HG03575 (cell line): ENCODE data around the gene TUBB3.
"Not testable (repeated sequence)": the region's sequence is repeated elsewhere in the genome, so short reads cannot be mapped to it uniquely, and the experiment has no call there.

ENCODE experiments used
- ATAC-seq: cut with Tn5 transposase; IDR thresholded peaks from one replicate; pipeline ENCODE4 v1.9.1; 2021; ENCODE audit not compliant: unreplicated experiment, insufficient number of reproducible peaks, low FRiP score; ENCODE audit errors: extremely low read depth

The TUBB3 gene

DNA sequence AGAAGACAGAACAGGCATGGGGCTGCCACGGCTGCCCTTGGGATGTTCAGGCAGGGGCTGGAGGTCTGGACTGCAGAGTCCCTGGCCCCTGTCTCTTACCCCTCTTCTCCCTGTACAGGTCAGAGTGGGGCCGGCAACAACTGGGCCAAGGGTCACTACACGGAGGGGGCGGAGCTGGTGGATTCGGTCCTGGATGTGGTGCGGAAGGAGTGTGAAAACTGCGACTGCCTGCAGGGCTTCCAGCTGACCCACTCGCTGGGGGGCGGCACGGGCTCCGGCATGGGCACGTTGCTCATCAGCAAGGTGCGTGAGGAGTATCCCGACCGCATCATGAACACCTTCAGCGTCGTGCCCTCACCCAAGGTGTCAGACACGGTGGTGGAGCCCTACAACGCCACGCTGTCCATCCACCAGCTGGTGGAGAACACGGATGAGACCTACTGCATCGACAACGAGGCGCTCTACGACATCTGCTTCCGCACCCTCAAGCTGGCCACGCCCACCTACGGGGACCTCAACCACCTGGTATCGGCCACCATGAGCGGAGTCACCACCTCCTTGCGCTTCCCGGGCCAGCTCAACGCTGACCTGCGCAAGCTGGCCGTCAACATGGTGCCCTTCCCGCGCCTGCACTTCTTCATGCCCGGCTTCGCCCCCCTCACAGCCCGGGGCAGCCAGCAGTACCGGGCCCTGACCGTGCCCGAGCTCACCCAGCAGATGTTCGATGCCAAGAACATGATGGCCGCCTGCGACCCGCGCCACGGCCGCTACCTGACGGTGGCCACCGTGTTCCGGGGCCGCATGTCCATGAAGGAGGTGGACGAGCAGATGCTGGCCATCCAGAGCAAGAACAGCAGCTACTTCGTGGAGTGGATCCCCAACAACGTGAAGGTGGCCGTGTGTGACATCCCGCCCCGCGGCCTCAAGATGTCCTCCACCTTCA is 11.7 kb downstream of the TUBB3 start:
- no peak for ATAC-seq

DNA sequence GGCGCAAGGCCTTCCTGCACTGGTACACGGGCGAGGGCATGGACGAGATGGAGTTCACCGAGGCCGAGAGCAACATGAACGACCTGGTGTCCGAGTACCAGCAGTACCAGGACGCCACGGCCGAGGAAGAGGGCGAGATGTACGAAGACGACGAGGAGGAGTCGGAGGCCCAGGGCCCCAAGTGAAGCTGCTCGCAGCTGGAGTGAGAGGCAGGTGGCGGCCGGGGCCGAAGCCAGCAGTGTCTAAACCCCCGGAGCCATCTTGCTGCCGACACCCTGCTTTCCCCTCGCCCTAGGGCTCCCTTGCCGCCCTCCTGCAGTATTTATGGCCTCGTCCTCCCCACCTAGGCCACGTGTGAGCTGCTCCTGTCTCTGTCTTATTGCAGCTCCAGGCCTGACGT is 12.5 kb downstream of the TUBB3 start:
- not testable (repeated sequence) for ATAC-seq

DNA sequence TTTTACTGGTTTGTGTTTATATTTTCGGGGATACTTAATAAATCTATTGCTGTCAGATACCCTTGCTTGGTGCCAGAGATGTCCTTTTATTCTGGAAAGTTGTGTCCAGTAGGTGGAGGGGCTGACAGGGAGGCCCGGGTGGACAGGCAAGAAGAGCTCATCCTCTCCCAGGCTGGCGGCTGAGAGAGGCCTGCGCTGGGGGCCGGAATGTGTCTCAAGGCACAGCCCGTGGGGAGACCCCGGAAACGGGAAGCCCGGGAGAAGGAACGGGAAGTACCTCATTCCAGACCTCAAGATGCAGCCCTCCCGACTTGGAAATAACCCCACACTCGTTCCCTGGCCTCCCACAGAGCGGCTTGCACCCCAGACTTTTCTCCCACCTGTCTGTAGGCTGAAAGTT is 12.9 kb downstream of the TUBB3 start:
- no peak for ATAC-seq

DNA sequence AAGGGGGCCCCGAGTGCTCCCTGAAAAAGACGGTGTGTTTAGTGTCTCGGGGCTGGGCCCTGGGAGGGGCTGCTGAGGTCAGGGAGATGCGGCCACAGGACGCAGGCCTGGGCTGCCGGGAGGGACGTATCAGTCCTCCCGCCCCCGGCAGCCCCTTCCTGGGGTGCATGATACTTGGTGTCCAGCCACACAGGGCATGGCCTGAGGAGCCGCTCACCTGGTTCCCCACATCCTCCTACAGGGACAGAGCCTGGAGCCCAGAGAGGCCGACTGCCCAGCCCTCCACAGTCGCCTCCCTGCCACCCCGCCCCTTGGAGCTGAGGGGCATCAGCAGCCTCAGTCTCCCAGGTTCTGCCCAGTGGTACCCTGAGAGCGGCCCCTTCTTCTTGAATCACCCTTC is 13.4 kb downstream of the TUBB3 start:
- ATAC-seq: no peak

DNA sequence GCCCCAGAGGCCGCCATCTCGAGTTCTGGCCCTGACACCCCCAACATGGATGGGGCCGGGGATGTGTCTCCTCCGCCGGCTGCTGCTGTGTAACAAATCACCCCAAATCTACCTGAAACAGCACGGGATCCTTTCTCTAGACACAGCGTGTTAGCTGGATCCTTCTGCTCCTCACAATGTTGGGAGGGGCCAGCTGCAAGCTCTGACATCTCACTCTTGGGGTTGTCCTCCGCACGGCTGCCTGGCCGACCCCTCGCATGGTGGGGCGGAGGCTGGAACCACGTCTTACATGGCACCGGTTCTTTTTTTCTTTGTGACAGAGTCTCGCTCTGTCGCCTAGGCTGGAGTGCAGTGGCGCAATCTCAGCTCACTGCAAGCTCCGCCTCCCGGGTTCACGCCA is 13.8 kb downstream of the TUBB3 start:
- ATAC-seq: no peak

DNA sequence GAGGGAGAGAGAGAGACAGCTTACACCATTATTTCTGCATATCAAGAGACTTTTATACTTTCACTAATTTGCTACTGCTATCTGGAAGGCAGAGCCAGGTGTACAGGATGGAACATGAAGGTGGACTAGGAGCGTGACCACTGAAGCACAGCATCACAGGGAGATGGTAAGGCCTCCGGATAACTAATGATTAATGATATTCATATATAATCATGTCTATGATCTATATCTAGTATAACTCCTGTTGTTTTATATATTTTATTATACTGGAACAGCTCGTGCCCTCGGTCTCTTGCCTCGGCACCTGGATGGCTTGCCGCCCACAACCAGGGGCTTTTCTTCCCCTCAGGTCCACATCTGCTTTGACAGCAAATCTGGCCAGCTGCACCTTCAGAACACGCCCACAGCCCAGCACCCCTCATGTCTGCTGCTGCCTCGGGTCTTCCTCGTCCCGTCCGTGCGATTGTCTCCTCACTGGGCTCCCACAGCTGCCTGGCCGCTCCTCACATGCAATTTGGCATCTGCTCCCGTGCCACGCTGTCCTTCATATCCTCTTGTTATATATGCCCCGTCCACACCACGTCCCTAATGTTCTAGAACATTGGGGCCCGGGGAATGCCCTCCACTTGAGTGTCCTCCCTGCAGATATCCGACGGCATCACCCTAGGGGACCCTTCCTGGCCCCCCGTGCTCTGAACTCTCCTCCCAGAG is 15.2 kb downstream of the TUBB3 start:
- no peak for ATAC-seq

DNA sequence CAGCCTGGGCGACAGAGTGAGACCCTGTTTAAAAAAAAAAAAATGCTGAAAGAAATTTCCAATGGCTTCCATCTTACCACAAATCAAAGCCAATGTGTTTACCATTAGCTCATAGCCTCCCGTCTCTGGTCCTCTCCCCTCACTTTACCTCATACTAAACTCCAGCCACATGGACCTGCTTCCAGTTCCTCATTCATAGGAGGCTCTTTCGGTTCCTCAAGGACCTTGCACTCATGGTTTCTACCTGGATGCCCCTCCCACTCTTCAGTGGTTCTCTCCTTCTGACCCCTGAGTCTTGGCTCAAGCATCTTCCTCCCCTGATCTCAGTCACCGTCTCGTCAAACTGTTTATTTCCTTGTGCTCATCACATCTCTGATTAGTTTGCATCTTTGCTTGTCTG is 21.6 kb downstream of the TUBB3 start:
- ATAC-seq: no peak

DNA sequence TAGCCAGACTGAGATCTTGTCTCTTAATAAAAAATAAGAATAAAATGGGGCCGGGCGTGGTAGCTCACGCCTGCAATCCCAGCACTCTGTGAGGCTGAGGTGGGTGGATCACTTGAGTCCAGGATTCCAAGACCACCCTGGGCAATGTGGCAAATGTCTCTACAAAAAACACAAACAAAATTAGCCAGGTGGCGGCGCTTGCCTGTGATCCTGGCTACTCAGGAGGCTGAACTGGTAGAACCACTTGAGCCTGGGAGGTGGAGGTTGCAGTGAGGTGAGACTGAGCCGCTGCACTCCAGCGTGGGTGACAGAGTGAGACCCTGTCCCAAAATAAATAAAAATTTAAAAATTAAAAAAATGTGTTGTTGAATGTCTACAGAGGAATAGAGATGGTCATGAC is 22.5 kb downstream of the TUBB3 start:
- no peak for ATAC-seq

DNA sequence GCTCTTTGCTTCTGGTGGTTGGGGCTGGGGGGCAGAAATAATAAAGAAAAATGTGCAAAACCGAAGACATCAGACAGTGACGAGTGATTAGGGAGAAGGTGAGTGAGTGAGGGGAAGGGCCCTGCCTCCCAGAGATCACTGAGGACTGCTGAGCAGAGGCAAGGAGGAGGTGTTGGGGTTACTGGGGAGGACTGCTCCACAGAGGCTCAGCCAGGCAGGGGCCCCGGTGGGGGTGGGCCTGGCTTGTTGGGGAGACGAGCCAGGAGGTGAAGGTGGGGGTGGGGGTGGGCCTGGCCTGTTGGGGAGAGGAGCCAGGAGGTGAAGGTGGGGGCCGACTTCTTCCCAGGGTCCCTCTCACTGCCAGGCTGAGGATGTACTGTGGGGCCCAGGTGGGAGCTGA is 23.4 kb downstream of the TUBB3 start:
- ATAC-seq: no peak

DNA sequence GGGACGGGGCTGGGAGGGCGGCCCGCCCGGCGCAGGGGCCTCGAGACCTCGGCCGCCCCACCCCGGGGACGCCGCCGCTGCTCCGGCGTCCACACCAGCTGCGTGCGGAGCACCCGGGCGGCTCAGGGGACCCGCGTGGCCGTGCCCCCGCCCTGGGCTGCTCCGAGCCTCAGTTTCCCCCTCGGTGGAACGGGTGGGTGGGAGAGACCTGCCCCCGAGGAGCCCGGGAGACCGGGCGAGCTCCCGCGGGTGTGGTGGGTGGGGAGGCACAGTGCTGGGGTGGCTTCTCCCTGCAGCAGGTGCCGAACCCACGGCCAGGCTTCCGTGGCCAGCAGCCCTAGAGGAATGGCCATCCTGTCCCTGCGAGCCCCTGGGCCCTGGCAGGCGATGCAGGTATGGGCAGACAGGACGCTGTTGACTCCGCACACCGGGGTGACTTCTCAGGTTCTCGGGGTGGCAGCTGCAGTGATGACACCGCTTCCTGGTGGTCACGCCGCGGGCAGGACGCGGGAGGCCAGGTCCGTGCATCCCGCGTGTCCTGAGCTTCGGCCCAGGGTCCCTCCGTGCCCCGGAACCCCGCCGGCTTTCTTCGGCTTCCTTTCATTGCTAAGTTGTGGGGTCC is 26.1 kb downstream of the TUBB3 start:
- no peak for ATAC-seq

DNA sequence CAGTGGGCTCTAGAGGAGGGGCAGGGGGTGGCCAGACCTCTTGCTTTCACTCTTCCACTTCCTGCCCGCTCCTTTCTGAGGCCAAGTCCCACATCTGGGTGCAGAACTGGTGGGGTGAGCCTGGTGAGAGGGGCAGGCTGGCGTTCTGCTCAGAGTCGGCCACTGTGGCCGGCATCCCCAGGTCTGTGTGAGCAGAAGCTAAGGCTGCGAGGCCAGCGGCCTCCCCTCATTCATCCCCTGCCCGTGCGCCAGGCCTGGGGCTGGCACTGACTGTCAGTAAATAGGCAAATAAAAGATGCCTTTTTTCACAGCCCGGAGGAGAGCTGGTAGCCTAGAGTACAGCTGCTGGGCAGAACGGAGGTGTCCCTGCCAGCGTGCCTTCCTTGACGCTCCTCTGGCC is 26.6 kb downstream of the TUBB3 start:
- no peak for ATAC-seq

DNA sequence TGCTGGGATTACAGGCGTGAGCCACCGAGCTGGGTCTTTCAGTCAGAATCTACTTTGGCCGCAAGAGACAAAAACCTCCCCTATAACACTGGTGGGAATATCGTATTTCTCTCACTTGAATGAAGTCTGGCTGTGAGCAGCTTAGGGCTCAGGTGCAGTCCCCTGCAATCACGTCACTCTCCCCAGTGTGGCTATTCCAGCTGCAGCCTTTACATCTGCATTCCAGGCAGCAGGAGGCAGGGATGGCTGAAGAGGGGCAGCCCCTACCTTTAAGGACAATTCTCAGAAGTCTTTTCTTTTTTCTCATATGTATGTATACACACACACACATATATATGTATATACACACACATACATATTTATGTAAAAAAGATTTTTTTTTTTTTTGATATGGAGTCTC is 28.4 kb downstream of the TUBB3 start:
- no peak for ATAC-seq

DNA sequence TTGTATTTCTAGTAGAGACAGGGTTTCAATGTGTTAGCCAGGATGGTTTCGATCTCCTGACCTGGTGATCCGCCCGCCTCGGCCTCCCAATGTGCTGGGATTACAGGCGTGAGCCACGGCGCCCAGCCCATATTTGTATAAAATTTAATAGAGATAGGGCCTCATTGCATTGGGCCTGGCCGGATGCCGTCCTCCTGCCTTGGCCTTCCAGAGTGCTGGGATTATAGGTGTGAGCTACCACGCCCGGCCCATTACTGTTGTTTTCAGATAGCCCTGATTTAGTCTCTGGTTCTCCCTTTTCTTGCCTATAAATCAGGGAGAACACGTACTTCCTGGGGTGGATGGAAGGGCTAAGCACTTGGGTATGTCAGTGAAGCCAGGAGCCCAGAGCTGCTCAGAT is 28.9 kb downstream of the TUBB3 start:
- ATAC-seq: no peak

DNA sequence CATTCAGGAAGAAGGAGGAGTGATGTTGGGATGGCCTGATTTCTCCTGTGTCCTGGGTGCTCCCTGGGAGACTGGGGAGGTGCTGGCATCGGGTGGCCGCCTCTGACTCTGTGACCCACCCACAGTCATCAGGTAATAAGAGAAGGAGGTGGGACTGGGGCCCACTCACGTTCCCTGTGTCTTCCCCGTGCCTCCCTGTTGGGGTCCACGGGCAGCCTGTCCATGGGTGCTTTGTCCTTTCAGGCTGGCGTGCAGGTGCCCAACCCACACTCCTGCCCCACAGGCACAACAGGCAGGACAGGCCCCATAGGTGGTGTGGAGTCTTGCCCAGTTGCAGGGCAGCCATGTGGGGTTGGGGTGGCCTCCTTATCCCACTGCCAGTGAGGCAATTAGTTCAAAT is 29.4 kb downstream of the TUBB3 start:
- ATAC-seq: no peak

DNA sequence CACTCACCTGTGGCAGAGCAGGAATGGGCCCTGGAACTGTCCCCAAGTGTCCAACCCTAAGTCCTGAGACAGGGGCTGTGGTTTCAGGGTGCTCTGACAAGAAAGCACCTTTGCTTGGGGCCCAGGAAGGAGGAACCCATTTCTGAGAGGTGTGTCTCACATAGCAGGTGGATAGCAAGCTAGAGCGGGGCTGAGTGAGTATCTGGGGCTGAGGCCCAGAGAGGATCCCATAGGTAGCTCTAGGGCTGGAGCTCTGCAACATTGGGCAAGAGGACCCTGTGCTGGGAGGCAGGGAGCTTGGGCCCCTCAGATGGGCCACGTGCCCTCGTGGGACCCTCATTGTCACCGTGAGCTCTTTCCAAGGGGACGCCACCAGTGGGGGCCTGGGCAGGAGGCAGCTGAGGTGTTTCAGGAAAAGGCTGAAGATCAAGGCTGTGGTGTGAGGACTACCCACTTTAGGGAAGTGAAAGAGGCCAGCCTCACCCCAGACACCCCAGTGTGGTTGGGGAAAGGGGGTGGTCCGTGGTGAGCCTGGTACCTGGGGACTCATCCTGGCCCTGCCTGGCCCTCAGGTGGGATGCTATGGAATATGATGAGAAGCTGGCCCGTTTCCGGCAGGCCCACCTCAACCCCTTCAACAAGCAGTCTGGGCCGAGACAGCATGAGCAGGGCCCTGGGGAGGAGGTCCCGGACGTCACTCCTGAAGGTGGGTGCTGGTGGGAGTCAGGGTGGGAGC is 30.7 kb downstream of the TUBB3 start:
- no peak for ATAC-seq

DNA sequence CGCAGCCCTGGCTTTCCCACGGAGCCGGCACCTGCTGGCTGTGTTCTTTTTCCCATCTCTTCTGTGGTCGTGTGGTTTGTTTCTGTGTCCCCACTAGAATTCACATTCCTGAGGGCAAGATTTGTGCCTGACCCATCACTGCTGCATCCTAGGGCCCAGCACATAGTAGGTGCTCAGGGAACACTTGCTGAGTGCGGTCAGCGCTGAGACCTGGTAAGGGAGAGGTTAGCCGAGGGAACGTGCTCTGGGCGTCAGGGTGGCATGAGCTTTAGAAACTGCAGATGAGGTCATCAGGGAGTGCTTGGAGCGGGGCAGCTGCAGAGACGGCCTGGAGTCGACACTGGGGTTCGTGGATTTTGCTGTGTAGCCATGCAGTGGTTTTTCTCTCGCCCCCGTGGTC is 31.3 kb downstream of the TUBB3 start:
- no peak for ATAC-seq

DNA sequence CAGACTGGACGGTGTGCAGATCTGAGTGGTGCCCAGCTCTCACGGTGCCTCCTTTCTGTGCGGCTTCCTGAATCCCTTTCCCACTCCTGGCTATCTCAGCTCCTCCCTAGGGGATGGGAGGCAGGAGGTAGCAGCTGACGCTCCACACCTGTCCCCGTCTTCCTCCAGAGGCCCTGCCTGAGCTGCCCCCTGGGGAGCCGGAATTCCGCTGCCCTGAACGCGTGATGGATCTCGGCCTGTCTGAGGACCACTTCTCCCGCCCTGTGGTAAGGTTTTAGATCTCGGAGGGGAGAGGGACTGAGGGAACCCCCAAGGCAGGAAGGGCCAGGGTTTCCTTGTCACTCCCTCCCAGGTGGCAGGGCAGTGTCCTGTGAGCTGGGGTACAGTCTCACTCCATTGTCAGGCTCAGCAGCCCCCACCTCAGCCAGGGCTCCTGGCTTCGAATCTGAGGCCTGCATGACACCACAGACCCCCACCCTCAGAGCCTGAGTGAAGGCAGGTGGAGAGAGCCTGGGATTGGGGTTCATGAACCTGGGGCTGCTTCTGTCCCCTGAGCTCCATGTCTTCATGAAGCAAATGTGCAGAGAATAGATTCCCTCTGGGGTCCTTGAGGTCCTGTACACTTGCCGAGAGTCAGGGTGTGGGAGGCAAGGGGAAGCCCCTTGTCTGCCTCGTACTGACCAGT is 32.0 kb downstream of the TUBB3 start:
- no peak for ATAC-seq

DNA sequence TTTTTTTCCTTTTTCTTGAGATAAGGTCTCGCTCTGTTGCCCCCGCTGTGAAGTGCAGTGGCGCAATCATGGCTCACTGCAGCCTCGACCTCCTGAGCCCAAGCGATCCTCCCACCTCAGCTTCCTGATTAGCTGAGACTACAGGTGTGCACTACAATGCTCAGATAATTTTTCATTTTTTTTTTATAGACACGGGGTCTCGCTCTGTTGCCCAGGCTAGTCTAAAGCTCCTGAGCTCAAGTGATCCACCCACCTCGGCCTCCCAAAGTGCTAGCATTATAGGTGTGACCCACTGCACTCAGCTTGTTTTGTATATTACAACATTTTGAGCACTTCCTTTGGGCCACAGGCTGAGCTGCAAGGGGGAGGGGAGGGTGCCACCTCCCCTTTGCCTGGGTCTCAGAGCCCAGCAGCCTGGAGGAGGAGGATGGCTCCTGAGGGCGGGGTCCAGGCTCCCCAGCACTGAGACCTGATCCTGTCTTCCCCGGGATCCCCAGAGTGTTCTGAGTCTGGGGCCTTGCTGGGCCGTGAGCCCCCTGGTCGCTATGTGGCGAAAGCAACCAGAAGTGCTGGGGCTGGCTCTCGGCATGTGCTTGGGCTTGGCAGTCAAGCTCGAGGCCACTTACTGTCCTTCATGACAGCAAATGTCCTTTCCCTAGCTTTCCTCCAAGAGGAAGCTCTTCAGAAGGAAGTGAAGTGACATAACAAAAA is 33.5 kb downstream of the TUBB3 start:
- ATAC-seq: no peak
